Gastrocnemius medialis (tissue), 4 donors: ENCODE data around the gene RCL1. TPM values are rescaled to one million over a fixed set of nuclear protein-coding genes. Genes with fewer than 3 reads are reported as not detected.
A peak's percentile ranks its signal among the peaks of the same experiment; 100 is the strongest.

Source experiments
- ATAC-seq, 2 donors: fragments of 150-250 bp; one replicate each; pipeline ENCODE4 v1.9.1; 2016
- DNase-seq, 2 donors: peaks; one replicate each; pipeline ENCODE4 v3.0.0-alpha.2; 2019
- H3K27ac ChIP-seq, 4 donors: fragments of 200-600 bp; sonication (generic); 1 replicate in 1 of 4; 2 replicates in 3 of 4; pipeline ENCODE4 v1.5.1; 2016 to 2018; ENCODE audit warnings: mild to moderate bottlenecking in 2 of 4, moderate library complexity in 1 of 4
- H3K27me3 ChIP-seq, 3 donors: fragments of 200-600 bp; sonication (generic) in 2 of 3; 1 replicate in 1 of 3; 2 replicates in 2 of 3; pipeline versions ENCODE4 v1.5.1 to v1.6.0; 2016 to 2019; ENCODE audit warnings: mild to moderate bottlenecking in 1 of 3, moderate library complexity in 1 of 3
- H3K36me3 ChIP-seq, 2 donors: fragments of 200-600 bp; sonication (generic) in 1 of 2; one replicate each; pipeline ENCODE4 v1.5.1; 2017 to 2018
- H3K4me1 ChIP-seq, 2 donors: fragments of 200-600 bp; sonication (generic) in 1 of 2; one replicate each; pipeline ENCODE4 v1.5.1; 2016 to 2017; ENCODE audit warnings: mild to moderate bottlenecking in 2 of 2
- H3K4me3 ChIP-seq, 4 donors: fragments of 200-600 bp; sonication (generic) in 3 of 4; 1 replicate in 1 of 4; 2 replicates in 3 of 4; pipeline ENCODE4 v1.5.1; 2016 to 2019; ENCODE audit warnings: mild to moderate bottlenecking in 2 of 4
- H3K9me3 ChIP-seq, 3 donors: fragments of 200-600 bp; sonication (generic) in 2 of 3; 1 replicate in 1 of 3; 2 replicates in 2 of 3; pipeline ENCODE4 v1.5.1; 2016 to 2019
- CTCF ChIP-seq, 5 experiments: fragments of 450-650 bp in 3 of 5; fragments of 200-600 bp in 2 of 5; sonication (generic) in 2 of 5; IDR thresholded peaks in 4 of 5; conservative IDR thresholded peaks in 1 of 5; 1 replicate in 4 of 5; 2 replicates in 1 of 5; pipeline ENCODE4 v1.5.1; 2016 to 2019; ENCODE audit warnings: antibody characterized with exemption in 5 of 5, mild to moderate bottlenecking in 3 of 5, moderate library complexity in 3 of 5
- POLR2A ChIP-seq, 2 donors: fragments of 450-650 bp; IDR thresholded peaks; one replicate each; pipeline ENCODE4 v1.6.1; 2017; ENCODE audit warnings: antibody characterized with exemption in 2 of 2, mild to moderate bottlenecking in 2 of 2, moderate library complexity in 2 of 2
- in situ Hi-C, 4 donors: fragments of 200-750 bp; cut with MboI; loops; one replicate each; pipeline versions ENCODE4 v1.15.0 to v1.8.0; 2017; ENCODE audit warnings: low sequenced_read_pairs in 4 of 4
- intact Hi-C: fragments of 100-400 bp; cut with DNase I; formaldehyde crosslinking; loops from one replicate; pipeline ENCODE4 v1.15.1; 2023; ENCODE audit warnings: low total_unique reads
- total RNA-seq, 4 donors: library from RNA; depleted of rRNA; stranded (reverse); fragments of >200 nt; gene quantifications; one replicate each; pipeline versions ENCODE4 v1.1.0 to v1.2.3, GENCODE V29; 2016

RCL1 gene
- total RNA-seq, 4 donors from 2014 or later: 18.8 to 62.4 (median 26.2) TPM

- H3K27me3 ChIP-seq: no peaks in the 10 kb centered on the region
- in situ Hi-C loops (no loop called here), intact Hi-C loops (no loop called here)
- DNase-seq (no peak), ATAC-seq (no peak)
- TF ChIP-seq CTCF (IDR thresholded peaks at IDR 0.05 in 4 of 5, conservative IDR thresholded peaks at IDR 0.05 in 1 of 5) (no peak), POLR2A (IDR thresholded peaks at IDR 0.05) (no peak)
- no peak overlapping the region for H3K4me3 ChIP-seq
- H3K36me3 ChIP-seq: peaks cover 0 to 4% of the 10 kb centered on the region in 2 donors
- no peaks in the 10 kb centered on the region for H3K9me3 ChIP-seq
- H3K4me1 ChIP-seq: peaks cover 8 to 10% of the 10 kb centered on the region in 2 donors
- H3K27ac ChIP-seq: peak overlapping the region in 1 of 4 donors; percentile 23
Measured at GRCh38 chr9:4890242-4890641, 97.5 kb downstream of the RCL1 start.

- no peak overlapping the region for H3K27ac ChIP-seq
Measured at GRCh38 chr9:4890929-4891328, 98.2 kb downstream of the RCL1 start.

GRCh38 chr9:4891674-4892073 is 98.9 kb downstream of the RCL1 start:
- no peak overlapping the region for H3K4me3 ChIP-seq
- no peaks in the 10 kb centered on the region for H3K36me3 ChIP-seq
- in situ Hi-C loops: no loop called here
- TF ChIP-seq CTCF (IDR thresholded peaks at IDR 0.05 in 4 of 5, conservative IDR thresholded peaks at IDR 0.05 in 1 of 5) (no peak), POLR2A (IDR thresholded peaks at IDR 0.05) (no peak)
- H3K4me1 ChIP-seq: peaks cover 8 to 10% of the 10 kb centered on the region in 2 donors
- no peaks in the 10 kb centered on the region for H3K27me3 ChIP-seq
- intact Hi-C loops: no loop called here
- no peak for ATAC-seq
- H3K9me3 ChIP-seq: no peaks in the 10 kb centered on the region
- DNase-seq: no peak
- no peak overlapping the region for H3K27ac ChIP-seq

More at GRCh38 chr9:4890929-4891328, 98.2 kb downstream of the RCL1 start:
- DNase-seq (no peak), ATAC-seq (no peak)
- Histone ChIP-seq H3K36me3 (no peaks in the 10 kb centered on the region), H3K27me3 (no peaks in the 10 kb centered on the region), H3K9me3 (no peaks in the 10 kb centered on the region), H3K4me1 (peaks cover 8 to 10% of the 10 kb centered on the region in 2 donors), H3K4me3 (no peak overlapping the region)
- in situ Hi-C loops: no loop called here
- intact Hi-C loops: no loop called here
- TF ChIP-seq POLR2A (IDR thresholded peaks at IDR 0.05) (no peak), CTCF (IDR thresholded peaks at IDR 0.05 in 4 of 5, conservative IDR thresholded peaks at IDR 0.05 in 1 of 5) (no peak)

GRCh38 chr9:4892501-4893194 is 99.9 kb downstream of the RCL1 start:
- DNase-seq (no peak), ATAC-seq (no peak)
- no peaks in the 10 kb centered on the region for H3K36me3 ChIP-seq
- H3K4me3 ChIP-seq: no peak overlapping the region
- H3K27ac ChIP-seq: no peak overlapping the region
- peaks cover 5 to 10% of the 10 kb centered on the region in 2 donors for H3K4me1 ChIP-seq
- no peak for TF ChIP-seq POLR2A (IDR thresholded peaks at IDR 0.05)
- no peak for TF ChIP-seq CTCF (IDR thresholded peaks at IDR 0.05 in 4 of 5, conservative IDR thresholded peaks at IDR 0.05 in 1 of 5)
- no peaks in the 10 kb centered on the region for H3K27me3 ChIP-seq
- intact Hi-C loops (no loop called here), in situ Hi-C loops (no loop called here)
- no peaks in the 10 kb centered on the region for H3K9me3 ChIP-seq
